Lower lobe of right lung (tissue), 2 donors: ENCODE results near the gene RGS4. TPM values are rescaled to one million over a fixed set of nuclear protein-coding genes. Genes with fewer than 3 reads are reported as not detected.
"Not testable (repeated sequence)": the region's sequence is repeated elsewhere in the genome, so short reads cannot be mapped to it uniquely, and the experiment has no call there.

ENCODE experiments used
- ATAC-seq, 2 donors: fragments of 200-7000 bp; cut with Tn5 transposase; one replicate each; pipeline ENCODE4 v1.9.1; 2020 to 2022; ENCODE audit warnings: mild to moderate bottlenecking in 2 of 2, moderate library complexity in 2 of 2
- DNase-seq: peaks from one replicate; pipeline ENCODE4 v3.0.0-alpha.2; 2020
- H3K27ac ChIP-seq: fragments of 200-600 bp; one replicate; pipeline ENCODE4 v1.8.0; 2022
- H3K27me3 ChIP-seq: fragments of 200-600 bp; one replicate; pipeline ENCODE4 v1.8.0; 2022; ENCODE audit warnings: low read depth
- H3K36me3 ChIP-seq: fragments of 200-600 bp; one replicate; pipeline ENCODE4 v1.8.0; 2022; ENCODE audit warnings: mild to moderate bottlenecking
- H3K4me1 ChIP-seq: fragments of 200-600 bp; one replicate; pipeline ENCODE4 v1.8.0; 2022
- H3K4me3 ChIP-seq: fragments of 200-600 bp; one replicate; pipeline ENCODE4 v1.8.0; 2022; ENCODE audit warnings: mild to moderate bottlenecking
- H3K9me3 ChIP-seq: fragments of 200-600 bp; one replicate; pipeline ENCODE4 v1.8.0; 2022
- intact Hi-C: fragments of 100-400 bp; cut with DNase I; formaldehyde crosslinking; loops from one replicate; pipeline ENCODE4 v1.11.0; 2022
- total RNA-seq: library from RNA; stranded (reverse); fragmentation: NEBNext Ultra II Directional; extraction: Animal tissue kit (Norgen Biotek cat#: 25700); gene quantifications from one replicate; pipeline ENCODE4 v1.2.1, GENCODE V29; 2021
- TF ChIP-seq, protein P1 (sequence below): fragments of 200-600 bp; IDR thresholded peaks from one replicate; pipeline ENCODE4 v1.8.0; 2022; ENCODE audit warnings: antibody characterized with exemption, mild to moderate bottlenecking
- donor health status: DM: no; HTN: yes; CAD: no; lungs with severe emphysema.

RGS4 gene
- total RNA-seq, 1 donor from 2014 or later, result 0.89 TPM

DNA sequence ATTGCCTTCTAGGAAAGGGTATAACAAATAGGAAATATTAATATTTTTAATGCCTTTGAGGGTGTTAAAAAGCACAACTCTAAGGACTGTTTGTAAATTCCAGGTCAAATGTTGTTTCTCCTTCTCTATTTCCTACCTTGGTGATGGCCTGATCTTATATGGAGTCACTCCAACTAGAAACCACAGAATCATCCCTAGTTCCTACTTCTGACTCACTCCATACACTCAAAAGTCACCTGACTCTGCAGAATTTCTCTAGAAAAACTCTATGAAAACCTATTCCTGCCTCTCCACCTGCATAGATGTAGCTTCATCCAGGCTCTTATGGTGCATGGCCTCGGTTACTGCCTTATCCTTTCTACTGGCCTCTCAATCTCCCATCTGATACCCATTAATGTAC, 14.5 kb downstream of the RGS4 start:
- H3K27ac ChIP-seq, result no peak overlapping the region
- intact Hi-C loops, result no loop called here
- TF ChIP-seq, protein P1, sequence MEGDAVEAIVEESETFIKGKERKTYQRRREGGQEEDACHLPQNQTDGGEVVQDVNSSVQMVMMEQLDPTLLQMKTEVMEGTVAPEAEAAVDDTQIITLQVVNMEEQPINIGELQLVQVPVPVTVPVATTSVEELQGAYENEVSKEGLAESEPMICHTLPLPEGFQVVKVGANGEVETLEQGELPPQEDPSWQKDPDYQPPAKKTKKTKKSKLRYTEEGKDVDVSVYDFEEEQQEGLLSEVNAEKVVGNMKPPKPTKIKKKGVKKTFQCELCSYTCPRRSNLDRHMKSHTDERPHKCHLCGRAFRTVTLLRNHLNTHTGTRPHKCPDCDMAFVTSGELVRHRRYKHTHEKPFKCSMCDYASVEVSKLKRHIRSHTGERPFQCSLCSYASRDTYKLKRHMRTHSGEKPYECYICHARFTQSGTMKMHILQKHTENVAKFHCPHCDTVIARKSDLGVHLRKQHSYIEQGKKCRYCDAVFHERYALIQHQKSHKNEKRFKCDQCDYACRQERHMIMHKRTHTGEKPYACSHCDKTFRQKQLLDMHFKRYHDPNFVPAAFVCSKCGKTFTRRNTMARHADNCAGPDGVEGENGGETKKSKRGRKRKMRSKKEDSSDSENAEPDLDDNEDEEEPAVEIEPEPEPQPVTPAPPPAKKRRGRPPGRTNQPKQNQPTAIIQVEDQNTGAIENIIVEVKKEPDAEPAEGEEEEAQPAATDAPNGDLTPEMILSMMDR, result no peak

DNA sequence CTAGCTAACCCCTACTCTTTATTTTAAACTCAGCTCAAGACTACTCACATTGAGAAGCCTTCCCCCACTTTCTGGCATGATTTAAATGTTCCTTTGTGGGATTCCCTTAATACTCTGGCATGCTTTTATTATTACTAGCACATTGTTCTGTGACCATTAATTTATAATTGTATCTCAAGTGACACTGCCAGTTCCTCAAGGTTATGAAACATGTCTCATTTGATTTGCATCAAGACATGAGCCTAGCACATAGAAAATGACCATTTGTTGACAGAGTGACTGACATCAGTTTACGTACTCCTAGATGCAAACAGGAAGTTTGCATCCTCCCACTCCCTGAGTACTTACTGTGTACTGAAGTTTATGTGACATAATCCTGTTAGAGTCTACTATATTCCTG, 15.2 kb downstream of the RGS4 start:
- Histone ChIP-seq H3K4me1 (no peaks in the 10 kb centered on the region), H3K27me3 (no peaks in the 10 kb centered on the region), H3K36me3 (no peaks in the 10 kb centered on the region), H3K9me3 (no peaks in the 10 kb centered on the region), H3K27ac (no peak overlapping the region), H3K4me3 (no peak overlapping the region)
- TF ChIP-seq, protein P1, result no peak
- intact Hi-C loops, result no loop called here
- DNase-seq (no peak), ATAC-seq (no peak)

More for the DNA sequence above, 14.5 kb downstream of the RGS4 start:
- H3K9me3 ChIP-seq, result no peaks in the 10 kb centered on the region
- no peak for ATAC-seq
- no peaks in the 10 kb centered on the region for H3K4me1 ChIP-seq
- H3K36me3 ChIP-seq, result no peaks in the 10 kb centered on the region
- no peak for DNase-seq
- H3K4me3 ChIP-seq, result no peak overlapping the region
- H3K27me3 ChIP-seq, result no peaks in the 10 kb centered on the region

- H3K36me3 ChIP-seq, result no peaks in the 10 kb centered on the region
- H3K27ac ChIP-seq, result no peak overlapping the region
- H3K9me3 ChIP-seq, result no peaks in the 10 kb centered on the region
- H3K27me3 ChIP-seq, result no peaks in the 10 kb centered on the region
- intact Hi-C loops, result no loop called here
- no peak for DNase-seq
- H3K4me3 ChIP-seq, result no peak overlapping the region
- ATAC-seq, result no peak
- TF ChIP-seq, protein P1, result no peak
- no peaks in the 10 kb centered on the region for H3K4me1 ChIP-seq
Measured at GRCh38 chr1:163085041-163085903, 16.1 kb downstream of the RGS4 start.

DNA sequence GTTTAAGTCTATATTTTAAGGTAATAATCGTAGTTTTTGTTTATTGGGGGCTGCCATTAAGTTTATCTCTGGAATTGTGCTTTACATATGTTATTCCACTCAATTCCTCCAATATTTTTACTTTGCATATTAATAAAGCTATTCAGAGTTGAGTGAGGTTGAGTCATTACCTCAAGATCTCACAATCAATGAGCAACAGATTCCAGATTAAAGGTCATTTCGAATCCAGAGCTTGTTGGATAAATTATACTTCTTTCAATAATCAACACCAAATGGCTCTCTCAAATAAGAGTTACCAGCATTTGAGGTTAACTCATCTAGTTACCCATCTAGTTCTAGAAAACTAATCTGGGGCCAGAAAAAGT, 16.7 kb downstream of the RGS4 start:
- Histone ChIP-seq H3K4me1 (no peaks in the 10 kb centered on the region), H3K27me3 (no peaks in the 10 kb centered on the region), H3K36me3 (no peaks in the 10 kb centered on the region), H3K9me3 (no peaks in the 10 kb centered on the region), H3K4me3 (no peak overlapping the region), H3K27ac (no peak overlapping the region)
- ATAC-seq (no peak), DNase-seq (no peak)
- intact Hi-C loops, result no loop called here
- TF ChIP-seq, protein P1, result no peak

DNA sequence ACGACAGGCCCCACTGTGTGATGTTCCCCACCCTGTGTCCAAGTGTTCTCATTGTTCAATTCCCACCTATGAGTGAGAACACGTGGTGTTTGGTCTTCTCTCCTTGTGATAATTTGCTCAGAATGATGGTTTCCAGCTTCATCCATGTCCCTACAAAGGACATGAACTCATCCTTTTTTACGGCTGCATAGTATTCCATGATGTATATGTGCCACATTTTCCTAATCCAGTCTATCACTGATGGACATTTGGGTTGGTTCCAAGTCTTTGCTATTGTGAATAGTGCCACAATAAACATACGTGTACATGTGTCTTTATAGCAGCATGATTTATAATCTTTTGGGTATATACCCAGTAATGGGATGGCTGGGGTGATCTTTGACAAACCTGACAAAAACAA, 20.0 kb downstream of the RGS4 start:
- H3K27ac ChIP-seq, H3K36me3 ChIP-seq, DNase-seq, H3K9me3 ChIP-seq, H3K4me3 ChIP-seq, H3K4me1 ChIP-seq, H3K27me3 ChIP-seq, ATAC-seq, intact Hi-C loops: not testable (repeated sequence)

DNA sequence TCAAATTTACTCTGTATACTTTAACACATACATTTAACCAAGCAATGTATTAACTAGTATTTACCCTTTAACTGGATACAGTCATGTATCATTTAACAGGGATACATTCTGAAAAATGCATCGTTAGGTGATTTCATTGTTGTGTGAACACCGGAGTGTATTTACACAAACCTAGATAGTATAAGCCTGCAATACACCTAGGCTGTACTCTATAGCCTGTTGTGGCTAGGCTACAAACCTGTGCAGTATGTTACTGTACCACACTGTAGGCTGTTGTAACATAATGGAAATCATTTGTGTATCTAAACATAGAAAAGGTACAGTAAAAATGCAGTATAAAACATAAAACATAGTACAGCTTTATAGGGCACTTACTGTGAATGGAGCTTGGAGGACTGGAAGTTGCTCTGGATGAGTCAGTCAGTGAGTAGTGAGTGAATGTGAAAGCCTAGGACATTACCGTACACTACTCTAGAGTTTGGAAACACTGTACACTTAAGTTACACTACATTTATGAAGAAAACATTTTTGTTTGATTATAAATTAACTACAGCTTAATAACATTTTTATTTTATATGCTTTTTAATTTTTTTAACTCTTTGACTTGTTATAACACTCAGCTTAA, 21.3 kb downstream of the RGS4 start:
- Histone ChIP-seq H3K36me3 (no peaks in the 10 kb centered on the region), H3K4me3 (no peak overlapping the region), H3K27me3 (peaks cover 5% of the 10 kb centered on the region), H3K4me1 (no peaks in the 10 kb centered on the region), H3K27ac (no peak overlapping the region), H3K9me3 (no peaks in the 10 kb centered on the region)
- intact Hi-C loops, result no loop called here
- DNase-seq, result no peak
- ATAC-seq, result no peak
- TF ChIP-seq, protein P1, result no peak
